Measurements from ENCODE around the gene GPC6.

The GPC6 gene

GRCh38 chr13:94454334-94454733, 1227.7 kb downstream of the GPC6 start:
- H3K36me3 Mint-ChIP-seq (ENCODE audit: low read depth): no peaks in the 10 kb centered on the region
- no peaks in the 10 kb centered on the region for H3K9me3 Mint-ChIP-seq
- no peak overlapping the region for H3K27ac Mint-ChIP-seq

GRCh38 chr13:94454906-94455305, 1228.3 kb downstream of the GPC6 start:
- H3K36me3 Mint-ChIP-seq (ENCODE audit: low read depth): no peaks in the 10 kb centered on the region
- no peaks in the 10 kb centered on the region for H3K4me1 Mint-ChIP-seq
- H3K4me3 Mint-ChIP-seq: no peak overlapping the region
- H3K27ac Mint-ChIP-seq: no peak overlapping the region
- H3K27me3 Mint-ChIP-seq (ENCODE audit: low read depth): no peaks in the 10 kb centered on the region
- TF ChIP-seq CTCF (IDR thresholded peaks at IDR 0.05; ENCODE audit: unreplicated experiment in 3 of 3): no peak
- H3K9me3 Mint-ChIP-seq: no peaks in the 10 kb centered on the region

More at GRCh38 chr13:94454334-94454733, 1227.7 kb downstream of the GPC6 start:
- H3K4me3 Mint-ChIP-seq: no peak overlapping the region
- H3K27me3 Mint-ChIP-seq (ENCODE audit: low read depth): no peaks in the 10 kb centered on the region
- TF ChIP-seq CTCF (IDR thresholded peaks at IDR 0.05; ENCODE audit: unreplicated experiment in 3 of 3): no peak
- H3K4me1 Mint-ChIP-seq: no peaks in the 10 kb centered on the region

GRCh38 chr13:94455414-94455813, 1228.8 kb downstream of the GPC6 start:
- Mint-ChIP-seq H3K36me3 (ENCODE audit: low read depth) (no peaks in the 10 kb centered on the region), H3K27me3 (ENCODE audit: low read depth) (no peaks in the 10 kb centered on the region), H3K4me3 (no peak overlapping the region), H3K27ac (no peak overlapping the region), H3K4me1 (no peaks in the 10 kb centered on the region), H3K9me3 (no peaks in the 10 kb centered on the region)
- no peak for TF ChIP-seq CTCF (IDR thresholded peaks at IDR 0.05; ENCODE audit: unreplicated experiment in 3 of 3)
